SK-N-MC (cell line): Measurements from ENCODE around the gene PCCA.

Experiments
- DNase-seq: peaks from one replicate; pipeline ENCODE4 v3.0.0-alpha.2; 2011; ENCODE audit warnings: low read depth, low spot score
- H3K27ac ChIP-seq: fragments of 200-600 bp; sonication (generic); 2 replicates; pipeline ENCODE4 v1.5.1; 2016; ENCODE audit warnings: mixed run types
- H3K36me3 ChIP-seq: fragments of 200-600 bp; sonication (generic); 2 replicates; pipeline ENCODE4 v1.6.1; 2017; ENCODE audit warnings: antibody characterized with exemption, low read length, mixed read lengths; ENCODE audit not compliant: insufficient read depth
- H3K4me3 ChIP-seq: fragments of 200-600 bp; sonication (generic); 2 replicates; pipeline ENCODE4 v1.5.1; 2016
- H3K9ac ChIP-seq: fragments of 200-600 bp; sonication (generic); 2 replicates; pipeline ENCODE4 v1.8.0; 2017; ENCODE audit warnings: mixed run types, mixed read lengths; ENCODE audit not compliant: insufficient read length
- H3K9me3 ChIP-seq: fragments of 200-600 bp; sonication (generic); 2 replicates; pipeline ENCODE4 v1.6.1; 2017; ENCODE audit warnings: low read depth, mild to moderate bottlenecking, antibody characterized with exemption, low read length, moderate library complexity, mixed read lengths
- EZH2 ChIP-seq: fragments of 200-600 bp; sonication (generic); IDR thresholded peaks from one replicate; pipeline ENCODE4 v1.6.1; 2017; ENCODE audit warnings: antibody characterized with exemption
- FOXP2 ChIP-seq: optimal IDR thresholded peaks from 2 replicates; pipeline ENCODE3; 2011; ENCODE audit warnings: mild to moderate bottlenecking, moderate library complexity; ENCODE audit not compliant: insufficient read depth; ENCODE audit errors: extremely low read length, control extremely low read depth
- POLR2AphosphoS5 ChIP-seq: IDR thresholded peaks from 2 replicates; pipeline ENCODE4 v1.6.1; 2012; ENCODE audit warnings: mild to moderate bottlenecking, low read depth, low read length, borderline replicate concordance

Gene PCCA

GRCh38 chr13:100535426-100536135 is 446.7 kb downstream of the PCCA start:
- DNase-seq: no peak
- Histone ChIP-seq H3K9ac (no peak overlapping the region), H3K4me3 (no peak overlapping the region), H3K27ac (no peak overlapping the region), H3K9me3 (no peaks in the 10 kb centered on the region), H3K36me3 (no peaks in the 10 kb centered on the region)
- TF ChIP-seq EZH2 (no peak), POLR2AphosphoS5 (no peak)

GRCh38 chr13:100536643-100537180 is 447.8 kb downstream of the PCCA start:
- TF ChIP-seq FOXP2 (no peak), POLR2AphosphoS5 (no peak), EZH2 (no peak)
- DNase-seq: no peak
- no peak overlapping the region for H3K27ac ChIP-seq
- no peaks in the 10 kb centered on the region for H3K9me3 ChIP-seq
- no peaks in the 10 kb centered on the region for H3K36me3 ChIP-seq
- no peak overlapping the region for H3K9ac ChIP-seq
- H3K4me3 ChIP-seq: no peak overlapping the region

DNA sequence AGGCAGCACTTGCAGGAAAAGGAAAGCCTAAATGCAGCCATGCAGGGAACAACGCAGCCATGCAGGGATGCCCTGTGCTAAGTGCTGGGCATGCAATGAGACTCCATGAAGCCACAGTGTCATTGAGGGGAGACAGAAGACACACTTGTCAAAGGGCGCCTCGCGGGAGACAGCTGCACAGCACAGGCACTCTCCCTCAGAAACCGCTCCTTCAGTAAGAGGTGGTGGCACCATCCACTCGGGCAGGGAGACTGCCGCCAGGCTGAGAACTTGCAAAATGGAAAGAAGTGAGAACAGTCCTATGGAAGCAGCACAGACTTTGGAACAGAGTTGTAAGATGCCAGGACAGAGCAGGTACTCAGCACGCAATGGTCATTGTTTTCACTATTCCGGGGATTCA is 448.6 kb downstream of the PCCA start:
- DNase-seq: no peak
- H3K36me3 ChIP-seq: no peaks in the 10 kb centered on the region
- no peak overlapping the region for H3K27ac ChIP-seq
- TF ChIP-seq FOXP2: no peak
- TF ChIP-seq EZH2: no peak
- TF ChIP-seq POLR2AphosphoS5: no peak
- H3K9ac ChIP-seq: no peak overlapping the region
- H3K4me3 ChIP-seq: no peak overlapping the region
- H3K9me3 ChIP-seq: no peaks in the 10 kb centered on the region

GRCh38 chr13:100537951-100538462 is 449.1 kb downstream of the PCCA start:
- H3K4me3 ChIP-seq: no peak overlapping the region
- H3K36me3 ChIP-seq: no peaks in the 10 kb centered on the region
- H3K27ac ChIP-seq: no peak overlapping the region
- no peak for TF ChIP-seq POLR2AphosphoS5
- TF ChIP-seq FOXP2: no peak
- no peak for TF ChIP-seq EZH2
- no peak overlapping the region for H3K9ac ChIP-seq
- H3K9me3 ChIP-seq: no peaks in the 10 kb centered on the region
- no peak for DNase-seq

DNA sequence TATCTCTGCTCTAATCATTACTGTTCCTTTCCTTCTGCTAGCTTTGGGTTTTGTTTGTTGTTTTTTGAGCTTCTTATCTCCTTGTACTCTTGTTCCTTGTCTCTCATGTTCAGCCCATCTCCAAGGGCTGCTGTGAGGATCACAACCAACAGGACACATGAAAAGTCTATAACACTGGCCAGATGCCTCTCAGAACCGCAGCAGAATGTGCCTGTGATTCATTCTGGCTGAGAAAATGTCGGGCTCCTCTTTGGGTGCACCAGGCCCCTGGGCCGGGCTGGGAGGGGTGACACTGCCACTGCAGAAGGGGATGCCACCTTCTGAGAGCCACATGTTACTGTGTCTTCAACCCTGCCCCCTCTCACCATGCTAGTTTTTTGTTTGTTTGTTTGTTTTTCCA is 451.7 kb downstream of the PCCA start:
- Histone ChIP-seq H3K9me3 (no peaks in the 10 kb centered on the region), H3K9ac (no peak overlapping the region), H3K27ac (no peak overlapping the region), H3K36me3 (no peaks in the 10 kb centered on the region), H3K4me3 (no peak overlapping the region)
- TF ChIP-seq FOXP2 (no peak), POLR2AphosphoS5 (no peak), EZH2 (no peak)
- DNase-seq: no peak

DNA sequence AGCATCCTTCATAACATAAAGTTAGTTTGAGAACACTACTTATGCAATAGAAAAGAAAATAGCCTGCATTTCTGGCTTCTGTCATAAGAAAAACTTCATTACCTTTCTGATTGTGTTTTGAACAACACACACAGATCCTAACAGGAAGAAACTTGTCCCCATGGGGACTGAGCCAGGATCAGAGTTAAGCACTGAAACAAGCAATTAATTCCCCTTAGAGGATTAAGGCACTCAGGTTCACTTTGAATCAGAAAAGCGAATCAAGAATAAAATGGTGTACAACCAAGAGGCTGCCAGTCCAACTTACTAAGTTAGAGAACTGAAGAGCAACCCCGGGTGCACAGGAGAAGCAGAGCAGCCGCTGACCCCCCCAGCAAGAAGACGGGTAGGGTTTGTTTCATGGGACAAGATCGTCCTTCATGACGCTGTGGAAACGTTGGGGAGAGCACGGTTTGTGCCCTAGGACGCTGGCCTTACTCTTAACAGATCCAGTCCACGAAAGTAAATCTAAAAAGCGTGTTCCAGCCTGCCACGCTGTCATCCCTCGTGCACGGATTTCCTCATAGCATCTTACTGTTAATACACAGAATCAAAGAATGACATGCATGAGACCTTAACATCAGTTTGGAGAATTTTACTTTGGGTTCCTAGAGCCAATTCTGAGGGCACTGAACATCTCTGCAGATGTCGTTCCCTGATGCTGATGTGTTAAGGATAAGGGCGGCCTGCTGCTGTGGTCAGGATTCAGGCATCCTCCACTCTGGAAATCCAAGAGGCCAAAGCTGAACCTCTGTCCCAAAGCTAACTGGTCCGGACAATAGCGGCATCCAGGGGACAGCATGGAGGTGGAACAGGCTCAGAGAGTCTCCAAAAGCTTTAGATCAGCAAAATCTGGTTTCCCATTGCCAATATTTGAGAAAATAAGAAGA is 453.3 kb downstream of the PCCA start:
- no peak overlapping the region for H3K9ac ChIP-seq
- no peak for DNase-seq

DNA sequence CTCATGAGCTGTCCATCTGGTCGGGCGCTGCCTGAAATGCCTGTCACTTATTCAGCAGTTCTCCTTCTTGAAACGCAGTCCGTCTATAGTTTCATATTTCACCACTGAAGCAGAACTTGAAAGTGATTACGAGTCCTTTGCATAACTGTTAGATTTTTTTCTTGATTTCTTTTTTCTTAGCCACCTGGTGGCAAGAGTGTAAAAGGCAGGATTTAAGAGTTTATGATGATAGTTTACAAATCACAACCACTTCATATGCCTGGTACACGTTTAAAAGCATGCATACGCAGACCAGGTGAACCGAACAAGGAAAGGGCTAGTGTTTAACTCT is 453.9 kb downstream of the PCCA start:
- no peaks in the 10 kb centered on the region for H3K9me3 ChIP-seq
- TF ChIP-seq EZH2 (no peak), FOXP2 (no peak), POLR2AphosphoS5 (no peak)
- no peak overlapping the region for H3K27ac ChIP-seq
- H3K4me3 ChIP-seq: no peak overlapping the region
- DNase-seq: no peak
- no peak overlapping the region for H3K9ac ChIP-seq
- no peaks in the 10 kb centered on the region for H3K36me3 ChIP-seq

More for the DNA sequence above, 453.3 kb downstream of the PCCA start:
- Histone ChIP-seq H3K9me3 (no peaks in the 10 kb centered on the region), H3K36me3 (no peaks in the 10 kb centered on the region), H3K4me3 (no peak overlapping the region), H3K27ac (no peak overlapping the region)
- TF ChIP-seq POLR2AphosphoS5: no peak
- TF ChIP-seq FOXP2: no peak
- TF ChIP-seq EZH2: no peak

DNA sequence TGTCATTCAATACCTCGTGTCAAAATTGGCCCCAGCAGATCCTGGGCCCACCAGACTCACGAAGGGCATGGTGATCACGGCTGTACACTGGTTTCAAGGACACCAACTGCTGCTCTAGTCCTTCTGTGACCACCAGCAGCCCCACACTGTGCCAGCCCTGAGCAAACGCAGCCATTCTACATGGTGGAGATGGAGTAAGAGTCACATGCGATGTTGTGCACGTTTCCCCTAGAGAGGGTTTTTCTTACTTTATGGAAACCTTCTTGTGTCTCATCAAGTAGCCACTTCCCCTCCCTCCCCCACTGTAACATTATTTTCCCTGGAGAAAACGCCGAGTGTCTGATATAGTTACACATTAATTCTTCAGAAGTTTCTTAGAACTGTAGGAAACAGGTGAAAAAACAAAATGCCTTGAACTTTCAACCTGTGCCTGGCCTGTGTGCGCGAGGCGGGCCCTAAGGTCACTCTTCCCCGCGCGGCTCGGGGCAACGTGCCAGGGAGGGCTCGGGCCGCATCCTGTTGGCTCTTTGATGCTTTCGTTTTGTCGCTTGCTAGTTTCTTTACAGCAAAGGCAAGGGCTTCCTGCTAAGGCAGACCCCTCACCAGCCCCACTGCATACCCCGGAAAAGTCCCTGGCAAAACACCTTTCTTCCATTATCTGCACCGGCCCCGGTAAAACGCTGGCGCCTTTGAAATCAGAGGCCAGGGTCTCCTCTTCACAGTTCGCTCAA is 455.1 kb downstream of the PCCA start:
- DNase-seq: no peak
- H3K9me3 ChIP-seq: no peaks in the 10 kb centered on the region
- H3K9ac ChIP-seq: no peak overlapping the region
- no peak overlapping the region for H3K27ac ChIP-seq
- H3K4me3 ChIP-seq: no peak overlapping the region
- H3K36me3 ChIP-seq: no peaks in the 10 kb centered on the region
- no peak for TF ChIP-seq POLR2AphosphoS5
- TF ChIP-seq EZH2: no peak
- no peak for TF ChIP-seq FOXP2
